ENCODE data around the gene PABPN1. TPM values are rescaled to one million over a fixed set of nuclear protein-coding genes. Genes with fewer than 3 reads are reported as not detected.

PABPN1 gene
- total and polyA plus RNA-seq, 2 of the 13 experiments (the other 11 are each of a cell fraction or from before 2014, with no cell fraction given): 233 to 524 TPM

DNA sequence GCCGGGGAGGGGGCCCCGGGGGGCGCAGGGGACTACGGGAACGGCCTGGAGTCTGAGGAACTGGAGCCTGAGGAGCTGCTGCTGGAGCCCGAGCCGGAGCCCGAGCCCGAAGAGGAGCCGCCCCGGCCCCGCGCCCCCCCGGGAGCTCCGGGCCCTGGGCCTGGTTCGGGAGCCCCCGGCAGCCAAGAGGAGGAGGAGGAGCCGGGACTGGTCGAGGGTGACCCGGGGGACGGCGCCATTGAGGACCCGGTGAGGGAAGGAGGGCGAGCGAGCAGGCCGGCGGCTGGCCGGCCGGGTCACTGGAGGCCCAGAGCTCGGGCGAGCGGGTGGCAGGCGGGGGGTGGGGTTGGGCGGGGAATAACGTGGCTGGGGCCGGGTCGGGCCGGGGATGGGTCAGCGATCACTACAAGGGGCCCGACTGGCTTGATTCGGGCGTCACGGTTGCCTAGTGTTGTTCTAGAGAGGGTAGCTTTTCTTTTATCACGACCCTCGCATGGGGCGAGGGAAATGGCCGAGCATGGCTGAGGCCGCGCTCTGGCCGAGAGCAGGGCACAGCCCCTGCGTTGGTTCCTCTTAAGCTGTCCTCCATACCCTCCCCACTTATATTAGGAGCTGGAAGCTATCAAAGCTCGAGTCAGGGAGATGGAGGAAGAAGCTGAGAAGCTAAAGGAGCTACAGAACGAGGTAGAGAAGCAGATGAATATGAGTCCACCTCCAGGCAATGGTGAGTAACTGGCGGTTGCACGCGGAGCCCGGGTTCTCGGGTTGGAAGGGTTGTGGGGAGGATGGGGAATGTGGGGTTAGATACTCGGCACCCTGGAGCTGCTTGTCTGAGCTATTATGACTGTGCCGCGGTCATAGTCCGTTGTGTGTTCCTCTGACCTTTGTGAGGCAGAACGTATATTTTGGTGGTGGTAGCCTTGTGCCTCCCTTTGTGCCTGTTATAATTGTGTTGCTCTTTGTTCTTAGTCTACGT, 603 bp downstream of the PABPN1 start (continued):
- TF ChIP-seq, protein P1, sequence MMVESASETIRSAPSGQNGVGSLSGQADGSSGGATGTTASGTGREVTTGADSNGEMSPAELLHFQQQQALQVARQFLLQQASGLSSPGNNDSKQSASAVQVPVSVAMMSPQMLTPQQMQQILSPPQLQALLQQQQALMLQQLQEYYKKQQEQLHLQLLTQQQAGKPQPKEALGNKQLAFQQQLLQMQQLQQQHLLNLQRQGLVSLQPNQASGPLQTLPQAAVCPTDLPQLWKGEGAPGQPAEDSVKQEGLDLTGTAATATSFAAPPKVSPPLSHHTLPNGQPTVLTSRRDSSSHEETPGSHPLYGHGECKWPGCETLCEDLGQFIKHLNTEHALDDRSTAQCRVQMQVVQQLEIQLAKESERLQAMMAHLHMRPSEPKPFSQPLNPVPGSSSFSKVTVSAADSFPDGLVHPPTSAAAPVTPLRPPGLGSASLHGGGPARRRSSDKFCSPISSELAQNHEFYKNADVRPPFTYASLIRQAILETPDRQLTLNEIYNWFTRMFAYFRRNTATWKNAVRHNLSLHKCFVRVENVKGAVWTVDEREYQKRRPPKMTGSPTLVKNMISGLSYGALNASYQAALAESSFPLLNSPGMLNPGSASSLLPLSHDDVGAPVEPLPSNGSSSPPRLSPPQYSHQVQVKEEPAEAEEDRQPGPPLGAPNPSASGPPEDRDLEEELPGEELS (CRISPR knock-in tag; IDR thresholded peaks at IDR 0.05): peak; percentile 18; the same call in 1 of the 2 replicates
- TF ChIP-seq, protein P2, sequence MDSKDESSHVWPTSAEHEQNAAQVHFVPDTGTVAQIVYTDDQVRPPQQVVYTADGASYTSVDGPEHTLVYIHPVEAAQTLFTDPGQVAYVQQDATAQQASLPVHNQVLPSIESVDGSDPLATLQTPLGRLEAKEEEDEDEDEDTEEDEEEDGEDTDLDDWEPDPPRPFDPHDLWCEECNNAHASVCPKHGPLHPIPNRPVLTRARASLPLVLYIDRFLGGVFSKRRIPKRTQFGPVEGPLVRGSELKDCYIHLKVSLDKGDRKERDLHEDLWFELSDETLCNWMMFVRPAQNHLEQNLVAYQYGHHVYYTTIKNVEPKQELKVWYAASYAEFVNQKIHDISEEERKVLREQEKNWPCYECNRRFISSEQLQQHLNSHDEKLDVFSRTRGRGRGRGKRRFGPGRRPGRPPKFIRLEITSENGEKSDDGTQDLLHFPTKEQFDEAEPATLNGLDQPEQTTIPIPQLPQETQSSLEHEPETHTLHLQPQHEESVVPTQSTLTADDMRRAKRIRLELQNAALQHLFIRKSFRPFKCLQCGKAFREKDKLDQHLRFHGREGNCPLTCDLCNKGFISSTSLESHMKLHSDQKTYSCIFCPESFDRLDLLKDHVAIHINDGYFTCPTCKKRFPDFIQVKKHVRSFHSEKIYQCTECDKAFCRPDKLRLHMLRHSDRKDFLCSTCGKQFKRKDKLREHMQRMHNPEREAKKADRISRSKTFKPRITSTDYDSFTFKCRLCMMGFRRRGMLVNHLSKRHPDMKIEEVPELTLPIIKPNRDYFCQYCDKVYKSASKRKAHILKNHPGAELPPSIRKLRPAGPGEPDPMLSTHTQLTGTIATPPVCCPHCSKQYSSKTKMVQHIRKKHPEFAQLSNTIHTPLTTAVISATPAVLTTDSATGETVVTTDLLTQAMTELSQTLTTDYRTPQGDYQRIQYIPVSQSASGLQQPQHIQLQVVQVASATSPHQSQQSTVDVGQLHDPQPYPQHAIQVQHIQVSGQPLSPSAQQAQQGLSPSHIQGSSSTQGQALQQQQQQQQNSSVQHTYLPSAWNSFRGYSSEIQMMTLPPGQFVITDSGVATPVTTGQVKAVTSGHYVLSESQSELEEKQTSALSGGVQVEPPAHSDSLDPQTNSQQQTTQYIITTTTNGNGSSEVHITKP (CRISPR knock-in tag; IDR thresholded peaks at IDR 0.05; ENCODE audit: low read depth): peak; percentile 25; the same call in 1 of the 2 replicates
- TF ChIP-seq ZFYVE20 (CRISPR knock-in tag; IDR thresholded peaks at IDR 0.05; ENCODE audit: borderline replicate concordance, low read depth): peak; percentile 40; the same call in 1 of the 2 replicates
- TF ChIP-seq, protein P3, sequence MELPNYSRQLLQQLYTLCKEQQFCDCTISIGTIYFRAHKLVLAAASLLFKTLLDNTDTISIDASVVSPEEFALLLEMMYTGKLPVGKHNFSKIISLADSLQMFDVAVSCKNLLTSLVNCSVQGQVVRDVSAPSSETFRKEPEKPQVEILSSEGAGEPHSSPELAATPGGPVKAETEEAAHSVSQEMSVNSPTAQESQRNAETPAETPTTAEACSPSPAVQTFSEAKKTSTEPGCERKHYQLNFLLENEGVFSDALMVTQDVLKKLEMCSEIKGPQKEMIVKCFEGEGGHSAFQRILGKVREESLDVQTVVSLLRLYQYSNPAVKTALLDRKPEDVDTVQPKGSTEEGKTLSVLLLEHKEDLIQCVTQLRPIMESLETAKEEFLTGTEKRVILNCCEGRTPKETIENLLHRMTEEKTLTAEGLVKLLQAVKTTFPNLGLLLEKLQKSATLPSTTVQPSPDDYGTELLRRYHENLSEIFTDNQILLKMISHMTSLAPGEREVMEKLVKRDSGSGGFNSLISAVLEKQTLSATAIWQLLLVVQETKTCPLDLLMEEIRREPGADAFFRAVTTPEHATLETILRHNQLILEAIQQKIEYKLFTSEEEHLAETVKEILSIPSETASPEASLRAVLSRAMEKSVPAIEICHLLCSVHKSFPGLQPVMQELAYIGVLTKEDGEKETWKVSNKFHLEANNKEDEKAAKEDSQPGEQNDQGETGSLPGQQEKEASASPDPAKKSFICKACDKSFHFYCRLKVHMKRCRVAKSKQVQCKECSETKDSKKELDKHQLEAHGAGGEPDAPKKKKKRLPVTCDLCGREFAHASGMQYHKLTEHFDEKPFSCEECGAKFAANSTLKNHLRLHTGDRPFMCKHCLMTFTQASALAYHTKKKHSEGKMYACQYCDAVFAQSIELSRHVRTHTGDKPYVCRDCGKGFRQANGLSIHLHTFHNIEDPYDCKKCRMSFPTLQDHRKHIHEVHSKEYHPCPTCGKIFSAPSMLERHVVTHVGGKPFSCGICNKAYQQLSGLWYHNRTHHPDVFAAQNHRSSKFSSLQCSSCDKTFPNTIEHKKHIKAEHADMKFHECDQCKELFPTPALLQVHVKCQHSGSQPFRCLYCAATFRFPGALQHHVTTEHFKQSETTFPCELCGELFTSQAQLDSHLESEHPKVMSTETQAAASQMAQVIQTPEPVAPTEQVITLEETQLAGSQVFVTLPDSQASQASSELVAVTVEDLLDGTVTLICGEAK (IDR thresholded peaks at IDR 0.05): no peak
- TF ChIP-seq, protein P3 (CRISPR knock-in tag; IDR thresholded peaks at IDR 0.05): peak; percentile 13; the same call in 1 of the 2 replicates
- peak; percentile 15 for TF ChIP-seq IKZF4 (CRISPR knock-in tag; IDR thresholded peaks at IDR 0.05; ENCODE audit: borderline replicate concordance, low read depth, not compliant biosample characterization)
- TF ChIP-seq SIX1 (CRISPR knock-in tag; IDR thresholded peaks at IDR 0.05; ENCODE audit: borderline replicate concordance): no peak
- TF ChIP-seq ZNF350 (CRISPR knock-in tag; IDR thresholded peaks at IDR 0.05; ENCODE audit: borderline replicate concordance, low read depth): peak; percentile 66; the same call in 1 of the 2 replicates
- TF ChIP-seq ZNF776 (CRISPR knock-in tag; IDR thresholded peaks at IDR 0.05): peak; percentile 46; the same call in 1 of the 2 replicates
